H1 (cell line): Measurements from ENCODE around the gene NPHS2. TPM values are rescaled to one million over a fixed set of nuclear protein-coding genes. Genes with fewer than 3 reads are reported as not detected.

Experiments
- ASH2L ChIP-seq: fragments of 200-600, 300-600 bp; sonication (generic); IDR thresholded peaks from one replicate; pipeline ENCODE4 v1.7.1; 2017; ENCODE audit warnings: low read length
- CHD1 ChIP-seq: IDR thresholded peaks from 2 replicates; pipeline ENCODE4 v1.6.1; 2012; ENCODE audit warnings: low read depth, low read length, improper control_type of control experiment
- POLR2AphosphoS5 ChIP-seq: IDR thresholded peaks from 2 replicates; pipeline ENCODE4 v1.6.1; 2011; ENCODE audit warnings: low read depth, low read length
- POU5F1 ChIP-seq: IDR thresholded peaks from 2 replicates; pipeline ENCODE4 v1.6.1; 2011; ENCODE audit warnings: low read depth, mild to moderate bottlenecking, low read length, moderate library complexity
- polyA plus RNA-seq, 7 experiments: library from polyadenylated mRNA; depleted of rRNA in 3 of 7; stranded (reverse) in 5 of 7; unstranded in 2 of 7; fragments of >200 nt in 5 of 7; fragments of 200-250 nt in 2 of 7; gene quantifications; 1 replicate in 5 of 7; 2 replicates in 1 of 7; 4 replicates in 1 of 7; pipeline versions ENCODE4 v1.2.1 to v1.2.3, GENCODE V29; 2011 to 2013; ENCODE audit warnings: missing spikeins in 2 of 7, mixed read lengths in 2 of 7
- total RNA-seq: library from RNA; stranded (reverse); fragmentation: NEBNext Ultra II Directional; extraction: Animal tissue kit (Norgen Biotek cat#: 25700); gene quantifications from 2 replicates; pipeline ENCODE4 v1.2.1, GENCODE V29; 2021
- TF ChIP-seq, protein P1 (sequence below): fragments of 300-600 bp; sonication (generic); IDR thresholded peaks from 2 replicates; pipeline ENCODE4 v1.7.1; 2012; ENCODE audit warnings: low read length, moderate library complexity, mild to moderate bottlenecking, inconsistent platforms; ENCODE audit not compliant: insufficient replicate concordance

NPHS2 gene
- total and polyA plus RNA-seq, 2 of the 8 experiments (the other 6 are each of a cell fraction or from before 2014, with no cell fraction given), result not detected

DNA sequence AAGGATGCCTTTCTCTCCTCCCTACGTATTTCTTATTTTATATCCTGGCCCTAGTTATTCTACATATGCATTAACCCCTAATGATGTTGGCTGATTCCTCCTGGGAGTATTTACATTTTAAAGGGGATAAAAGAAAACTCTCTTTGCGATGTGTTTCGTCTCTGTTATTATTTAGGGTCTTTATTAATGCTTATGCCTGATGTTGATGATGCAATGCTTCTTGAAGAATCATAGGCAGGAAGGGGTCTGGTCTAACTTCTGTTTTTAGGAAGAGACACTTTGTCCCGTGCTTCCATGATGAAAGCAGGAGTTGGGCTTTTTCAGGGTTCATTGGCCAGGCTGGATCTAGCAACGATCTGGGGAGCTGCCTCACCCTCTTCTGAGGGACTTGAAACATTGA is 761 bp upstream of the NPHS2 start (continued):
- TF ChIP-seq, protein P1, sequence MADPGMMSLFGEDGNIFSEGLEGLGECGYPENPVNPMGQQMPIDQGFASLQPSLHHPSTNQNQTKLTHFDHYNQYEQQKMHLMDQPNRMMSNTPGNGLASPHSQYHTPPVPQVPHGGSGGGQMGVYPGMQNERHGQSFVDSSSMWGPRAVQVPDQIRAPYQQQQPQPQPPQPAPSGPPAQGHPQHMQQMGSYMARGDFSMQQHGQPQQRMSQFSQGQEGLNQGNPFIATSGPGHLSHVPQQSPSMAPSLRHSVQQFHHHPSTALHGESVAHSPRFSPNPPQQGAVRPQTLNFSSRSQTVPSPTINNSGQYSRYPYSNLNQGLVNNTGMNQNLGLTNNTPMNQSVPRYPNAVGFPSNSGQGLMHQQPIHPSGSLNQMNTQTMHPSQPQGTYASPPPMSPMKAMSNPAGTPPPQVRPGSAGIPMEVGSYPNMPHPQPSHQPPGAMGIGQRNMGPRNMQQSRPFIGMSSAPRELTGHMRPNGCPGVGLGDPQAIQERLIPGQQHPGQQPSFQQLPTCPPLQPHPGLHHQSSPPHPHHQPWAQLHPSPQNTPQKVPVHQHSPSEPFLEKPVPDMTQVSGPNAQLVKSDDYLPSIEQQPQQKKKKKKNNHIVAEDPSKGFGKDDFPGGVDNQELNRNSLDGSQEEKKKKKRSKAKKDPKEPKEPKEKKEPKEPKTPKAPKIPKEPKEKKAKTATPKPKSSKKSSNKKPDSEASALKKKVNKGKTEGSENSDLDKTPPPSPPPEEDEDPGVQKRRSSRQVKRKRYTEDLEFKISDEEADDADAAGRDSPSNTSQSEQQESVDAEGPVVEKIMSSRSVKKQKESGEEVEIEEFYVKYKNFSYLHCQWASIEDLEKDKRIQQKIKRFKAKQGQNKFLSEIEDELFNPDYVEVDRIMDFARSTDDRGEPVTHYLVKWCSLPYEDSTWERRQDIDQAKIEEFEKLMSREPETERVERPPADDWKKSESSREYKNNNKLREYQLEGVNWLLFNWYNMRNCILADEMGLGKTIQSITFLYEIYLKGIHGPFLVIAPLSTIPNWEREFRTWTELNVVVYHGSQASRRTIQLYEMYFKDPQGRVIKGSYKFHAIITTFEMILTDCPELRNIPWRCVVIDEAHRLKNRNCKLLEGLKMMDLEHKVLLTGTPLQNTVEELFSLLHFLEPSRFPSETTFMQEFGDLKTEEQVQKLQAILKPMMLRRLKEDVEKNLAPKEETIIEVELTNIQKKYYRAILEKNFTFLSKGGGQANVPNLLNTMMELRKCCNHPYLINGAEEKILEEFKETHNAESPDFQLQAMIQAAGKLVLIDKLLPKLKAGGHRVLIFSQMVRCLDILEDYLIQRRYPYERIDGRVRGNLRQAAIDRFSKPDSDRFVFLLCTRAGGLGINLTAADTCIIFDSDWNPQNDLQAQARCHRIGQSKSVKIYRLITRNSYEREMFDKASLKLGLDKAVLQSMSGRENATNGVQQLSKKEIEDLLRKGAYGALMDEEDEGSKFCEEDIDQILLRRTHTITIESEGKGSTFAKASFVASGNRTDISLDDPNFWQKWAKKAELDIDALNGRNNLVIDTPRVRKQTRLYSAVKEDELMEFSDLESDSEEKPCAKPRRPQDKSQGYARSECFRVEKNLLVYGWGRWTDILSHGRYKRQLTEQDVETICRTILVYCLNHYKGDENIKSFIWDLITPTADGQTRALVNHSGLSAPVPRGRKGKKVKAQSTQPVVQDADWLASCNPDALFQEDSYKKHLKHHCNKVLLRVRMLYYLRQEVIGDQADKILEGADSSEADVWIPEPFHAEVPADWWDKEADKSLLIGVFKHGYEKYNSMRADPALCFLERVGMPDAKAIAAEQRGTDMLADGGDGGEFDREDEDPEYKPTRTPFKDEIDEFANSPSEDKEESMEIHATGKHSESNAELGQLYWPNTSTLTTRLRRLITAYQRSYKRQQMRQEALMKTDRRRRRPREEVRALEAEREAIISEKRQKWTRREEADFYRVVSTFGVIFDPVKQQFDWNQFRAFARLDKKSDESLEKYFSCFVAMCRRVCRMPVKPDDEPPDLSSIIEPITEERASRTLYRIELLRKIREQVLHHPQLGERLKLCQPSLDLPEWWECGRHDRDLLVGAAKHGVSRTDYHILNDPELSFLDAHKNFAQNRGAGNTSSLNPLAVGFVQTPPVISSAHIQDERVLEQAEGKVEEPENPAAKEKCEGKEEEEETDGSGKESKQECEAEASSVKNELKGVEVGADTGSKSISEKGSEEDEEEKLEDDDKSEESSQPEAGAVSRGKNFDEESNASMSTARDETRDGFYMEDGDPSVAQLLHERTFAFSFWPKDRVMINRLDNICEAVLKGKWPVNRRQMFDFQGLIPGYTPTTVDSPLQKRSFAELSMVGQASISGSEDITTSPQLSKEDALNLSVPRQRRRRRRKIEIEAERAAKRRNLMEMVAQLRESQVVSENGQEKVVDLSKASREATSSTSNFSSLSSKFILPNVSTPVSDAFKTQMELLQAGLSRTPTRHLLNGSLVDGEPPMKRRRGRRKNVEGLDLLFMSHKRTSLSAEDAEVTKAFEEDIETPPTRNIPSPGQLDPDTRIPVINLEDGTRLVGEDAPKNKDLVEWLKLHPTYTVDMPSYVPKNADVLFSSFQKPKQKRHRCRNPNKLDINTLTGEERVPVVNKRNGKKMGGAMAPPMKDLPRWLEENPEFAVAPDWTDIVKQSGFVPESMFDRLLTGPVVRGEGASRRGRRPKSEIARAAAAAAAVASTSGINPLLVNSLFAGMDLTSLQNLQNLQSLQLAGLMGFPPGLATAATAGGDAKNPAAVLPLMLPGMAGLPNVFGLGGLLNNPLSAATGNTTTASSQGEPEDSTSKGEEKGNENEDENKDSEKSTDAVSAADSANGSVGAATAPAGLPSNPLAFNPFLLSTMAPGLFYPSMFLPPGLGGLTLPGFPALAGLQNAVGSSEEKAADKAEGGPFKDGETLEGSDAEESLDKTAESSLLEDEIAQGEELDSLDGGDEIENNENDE, result no peak
- TF ChIP-seq POLR2AphosphoS5 (no peak), ASH2L (no peak), CHD1 (no peak), POU5F1 (no peak)
